ENCODE results near the gene ACTA1. TPM values are rescaled to one million over a fixed set of nuclear protein-coding genes. Genes with fewer than 3 reads are reported as not detected.

The ACTA1 gene
- total and polyA plus RNA-seq, 2 donors (not counting 1 experiment from before 2014, with no cell fraction given), result 0.21 TPM; not detected in 1

- Histone ChIP-seq H3K9me3 (ENCODE audit: control extremely low read depth in 1 of 3, control insufficient read depth in 2 of 3, insufficient read depth in 1 of 3, low read length in 2 of 3) (peaks cover 0 to 4% (median 0%) of the 10 kb centered on the region in 3 donors), H3K4me3 (ENCODE audit: control extremely low read depth in 1 of 5, extremely low read depth in 1 of 5, insufficient read depth in 1 of 5, low read depth in 2 of 5, low read length in 4 of 5) (no peak overlapping the region), H3K4me2 (replicated peaks; ENCODE audit: low read depth, low read length, poor library complexity, severe bottlenecking) (no peak overlapping the region), H4K20me1 (ENCODE audit: control insufficient read depth, insufficient read depth, low read length, poor library complexity, severe bottlenecking) (no peaks in the 10 kb centered on the region), H3K4me1 (ENCODE audit: control insufficient read depth in 2 of 2, insufficient read depth in 2 of 2, low read length in 2 of 2) (no peaks in the 10 kb centered on the region), H3K79me2 (ENCODE audit: control insufficient read depth, insufficient read depth, low read length) (no peaks in the 10 kb centered on the region), H3K9ac (ENCODE audit: low read length) (no peak overlapping the region), H3K36me3 (replicated peaks in 1 of 2; ENCODE audit: control extremely low read depth in 1 of 2, control insufficient read depth in 1 of 2, extremely low read depth in 1 of 2, insufficient read depth in 2 of 2, low read length in 1 of 2) (no peaks in the 10 kb centered on the region), H2AFZ (ENCODE audit: insufficient read depth, low read depth, low read length, poor library complexity, severe bottlenecking) (no peak overlapping the region), H3K27ac (ENCODE audit: low read length in 2 of 2) (no peak overlapping the region), H3K27me3 (replicated peaks in 1 of 4; ENCODE audit: control extremely low read depth in 1 of 4, control insufficient read depth in 3 of 4, insufficient read depth in 4 of 4, low read length in 3 of 4) (peaks cover 0 to 4% (median 2%) of the 10 kb centered on the region in 4 experiments)
- H3K27me3 Mint-ChIP-seq, result peaks cover 59% of the 10 kb centered on the region
- intact Hi-C loops (cut with micrococcal nuclease), result no loop called here
- WGBS (ENCODE audit: insufficient coverage), result 94% methylated on average over 3 of the region's 7 CpGs
- ChIA-PET POLR2A (no interaction called here), CTCF (no interaction called here)
- H3K9me3 Mint-ChIP-seq (ENCODE audit: insufficient read depth), result no peaks in the 10 kb centered on the region
- no peak for DNase-seq
- TF ChIP-seq CTCF (IDR thresholded peaks at IDR 0.05) (no peak), EZH2 (IDR thresholded peaks at IDR 0.05; ENCODE audit: borderline replicate concordance, insufficient read depth, low read depth, low read length, poor library complexity, severe bottlenecking) (no peak)
- H3K4me3 Mint-ChIP-seq, result no peak overlapping the region
- H3K4me1 Mint-ChIP-seq, result no peaks in the 10 kb centered on the region
- no peak for ATAC-seq (ENCODE audit: low read depth)
- no peak overlapping the region for H3K27ac Mint-ChIP-seq
Observed at GRCh38 chr1:229388897-229389580, 44.9 kb downstream of the ACTA1 start.

- Histone ChIP-seq H3K36me3 (replicated peaks in 1 of 2; ENCODE audit: control extremely low read depth in 1 of 2, control insufficient read depth in 1 of 2, extremely low read depth in 1 of 2, insufficient read depth in 2 of 2, low read length in 1 of 2) (no peaks in the 10 kb centered on the region), H3K4me1 (ENCODE audit: control insufficient read depth in 2 of 2, insufficient read depth in 2 of 2, low read length in 2 of 2) (no peaks in the 10 kb centered on the region), H3K9ac (ENCODE audit: low read length) (no peak overlapping the region), H3K4me3 (ENCODE audit: control extremely low read depth in 1 of 5, extremely low read depth in 1 of 5, insufficient read depth in 1 of 5, low read depth in 2 of 5, low read length in 4 of 5) (no peak overlapping the region), H3K4me2 (replicated peaks; ENCODE audit: low read depth, low read length, poor library complexity, severe bottlenecking) (no peak overlapping the region), H3K27me3 (replicated peaks in 1 of 4; ENCODE audit: control extremely low read depth in 1 of 4, control insufficient read depth in 3 of 4, insufficient read depth in 4 of 4, low read length in 3 of 4) (peaks cover 0 to 8% (median 2%) of the 10 kb centered on the region in 4 experiments), H4K20me1 (ENCODE audit: control insufficient read depth, insufficient read depth, low read length, poor library complexity, severe bottlenecking) (no peaks in the 10 kb centered on the region), H3K9me3 (ENCODE audit: control extremely low read depth in 1 of 3, control insufficient read depth in 2 of 3, insufficient read depth in 1 of 3, low read length in 2 of 3) (peaks cover 0 to 8% (median 0%) of the 10 kb centered on the region in 3 donors), H2AFZ (ENCODE audit: insufficient read depth, low read depth, low read length, poor library complexity, severe bottlenecking) (no peak overlapping the region), H3K27ac (ENCODE audit: low read length in 2 of 2) (no peak overlapping the region), H3K79me2 (ENCODE audit: control insufficient read depth, insufficient read depth, low read length) (no peaks in the 10 kb centered on the region)
- Mint-ChIP-seq H3K4me1 (no peaks in the 10 kb centered on the region), H3K27me3 (peaks cover 50% of the 10 kb centered on the region), H3K4me3 (no peak overlapping the region), H3K27ac (no peak overlapping the region), H3K9me3 (ENCODE audit: insufficient read depth) (no peaks in the 10 kb centered on the region)
- no peak for DNase-seq
- no peak for ATAC-seq (ENCODE audit: low read depth)
- ChIA-PET POLR2A (no interaction called here), CTCF (interaction anchor here (0.7 to 1.5 kb wide), 2 partner anchors 12 to 137 kb away, joined by 3 read pairs; no protein-coding TSS in a partner anchor)
- intact Hi-C loops (cut with micrococcal nuclease), result no loop called here
- WGBS (ENCODE audit: insufficient coverage), result 66% methylated on average over 7 of the region's 8 CpGs
- TF ChIP-seq EZH2 (IDR thresholded peaks at IDR 0.05; ENCODE audit: borderline replicate concordance, insufficient read depth, low read depth, low read length, poor library complexity, severe bottlenecking) (no peak), CTCF (IDR thresholded peaks at IDR 0.05) (no peak)
Observed at GRCh38 chr1:229385853-229386456, 47.9 kb downstream of the ACTA1 start.

All from B cell (primary cell).